HEK293 (cell line): ENCODE measurements around the gene TEX2.

ENCODE experiments used
- CTCF ChIA-PET: fragments of 350-600 bp; formaldehyde crosslinking; extraction: SDS; loops from one replicate; lab custom pipeline; 2021; ENCODE audit warnings: antibody characterized with exemption; lab: Yijun Ruan, JAX
- POLR2A ChIA-PET: fragments of 300-600 bp; formaldehyde crosslinking; extraction: SDS; loops from one replicate; lab custom pipeline; 2020; ENCODE audit warnings: antibody characterized with exemption, inconsistent platforms; lab: Yijun Ruan, JAX
- H3K27ac ChIP-seq: fragments of 200-500 bp; sonication (Bioruptor generic); 2 replicates; pipeline ENCODE4 v1.5.1; 2014; ENCODE audit warnings: low read depth, low read length, control low read depth, inconsistent platforms; ENCODE audit errors: extremely low read depth
- H3K36me3 ChIP-seq, 2 experiments: fragments of 200-500 bp in 1 of 2; sonication (Bioruptor generic) in 1 of 2; 1 replicate in 1 of 2; 2 replicates in 1 of 2; pipeline ENCODE4 v1.5.1; 2014 to 2017; ENCODE audit warnings: inconsistent platforms in 2 of 2, low read length in 2 of 2; ENCODE audit not compliant: control insufficient read depth in 2 of 2, insufficient read depth in 1 of 2
- H3K4me1 ChIP-seq: fragments of 200-500 bp; sonication (Bioruptor generic); 2 replicates; pipeline ENCODE4 v1.5.1; 2014; ENCODE audit warnings: mild to moderate bottlenecking, low read length, inconsistent platforms; ENCODE audit not compliant: control insufficient read depth, insufficient read depth
- H3K4me3 ChIP-seq: 2 replicates; pipeline ENCODE4 v1.5.1; 2011; ENCODE audit warnings: low read depth, mild to moderate bottlenecking, control low read depth, low read length, moderate library complexity
- H3K9me3 ChIP-seq: fragments of 200-500 bp; sonication (Bioruptor generic); 2 replicates; pipeline ENCODE4 v1.5.1; 2014; ENCODE audit warnings: low read depth, low read length, inconsistent platforms; ENCODE audit not compliant: control insufficient read depth, insufficient read depth
- IKZF3 ChIP-seq: fragments of 450-650 bp; IDR thresholded peaks from 2 replicates; pipeline ENCODE4 v1.5.0; 2018; ENCODE audit warnings: missing biosample characterization, mild to moderate bottlenecking, missing genetic modification characterization, moderate library complexity
- SETDB1 ChIP-seq: IDR thresholded peaks from one replicate; pipeline ENCODE4 v1.6.1; 2017; ENCODE audit warnings: mild to moderate bottlenecking, low read length, moderate library complexity, mixed read lengths; ENCODE audit not compliant: insufficient read length
- ZNF274 ChIP-seq, 2 experiments: fragments of 200-500 bp in 1 of 2; fragments of 450-650 bp in 1 of 2; sonication (Bioruptor generic) in 1 of 2; formaldehyde crosslinking in 1 of 2; IDR thresholded peaks; 2 replicates each; pipeline versions ENCODE4 v1.5.1 to v1.6.1; 2014 to 2016; ENCODE audit warnings: borderline replicate concordance in 1 of 2, inconsistent platforms in 1 of 2, low read length in 1 of 2, missing biosample characterization in 1 of 2, missing genetic modification characterization in 1 of 2
- ZNF394 ChIP-seq: fragments of 450-650 bp; formaldehyde crosslinking; IDR thresholded peaks from 2 replicates; pipeline ENCODE4 v1.5.1; 2016; ENCODE audit warnings: missing biosample characterization, missing genetic modification characterization, mild to moderate bottlenecking, moderate library complexity, borderline replicate concordance
- ZNF510 ChIP-seq: fragments of 450-650 bp; formaldehyde crosslinking; IDR thresholded peaks from 2 replicates; pipeline ENCODE4 v1.5.1; 2018; ENCODE audit warnings: mild to moderate bottlenecking, missing genetic modification characterization, missing biosample characterization; ENCODE audit not compliant: insufficient replicate concordance
- ZNF549 ChIP-seq: fragments of 450-650 bp; IDR thresholded peaks from 2 replicates; pipeline ENCODE4 v1.5.1; 2018; ENCODE audit warnings: missing biosample characterization, missing genetic modification characterization, mild to moderate bottlenecking, inconsistent platforms, moderate library complexity
- TF ChIP-seq, protein P1 (sequence below): fragments of 450-650 bp; formaldehyde crosslinking; IDR thresholded peaks from 2 replicates; pipeline ENCODE4 v1.5.1; 2017; ENCODE audit warnings: missing biosample characterization, missing genetic modification characterization
- TF ChIP-seq, protein P2 (sequence below): fragments of 450-650 bp; formaldehyde crosslinking; IDR thresholded peaks from 2 replicates; pipeline ENCODE4 v1.5.1; 2016; ENCODE audit warnings: missing biosample characterization, missing genetic modification characterization
- TF ChIP-seq, protein P3 (sequence below): fragments of 450-650 bp; formaldehyde crosslinking; IDR thresholded peaks from 2 replicates; pipeline ENCODE4 v1.5.1; 2017; ENCODE audit warnings: missing biosample characterization, missing genetic modification characterization
- TF ChIP-seq, protein P4 (sequence below): fragments of 450-650 bp; formaldehyde crosslinking; conservative IDR thresholded peaks from 2 replicates; pipeline ENCODE4 v1.5.1; 2016; ENCODE audit warnings: low read depth, missing biosample characterization, missing genetic modification characterization

Gene TEX2

DNA sequence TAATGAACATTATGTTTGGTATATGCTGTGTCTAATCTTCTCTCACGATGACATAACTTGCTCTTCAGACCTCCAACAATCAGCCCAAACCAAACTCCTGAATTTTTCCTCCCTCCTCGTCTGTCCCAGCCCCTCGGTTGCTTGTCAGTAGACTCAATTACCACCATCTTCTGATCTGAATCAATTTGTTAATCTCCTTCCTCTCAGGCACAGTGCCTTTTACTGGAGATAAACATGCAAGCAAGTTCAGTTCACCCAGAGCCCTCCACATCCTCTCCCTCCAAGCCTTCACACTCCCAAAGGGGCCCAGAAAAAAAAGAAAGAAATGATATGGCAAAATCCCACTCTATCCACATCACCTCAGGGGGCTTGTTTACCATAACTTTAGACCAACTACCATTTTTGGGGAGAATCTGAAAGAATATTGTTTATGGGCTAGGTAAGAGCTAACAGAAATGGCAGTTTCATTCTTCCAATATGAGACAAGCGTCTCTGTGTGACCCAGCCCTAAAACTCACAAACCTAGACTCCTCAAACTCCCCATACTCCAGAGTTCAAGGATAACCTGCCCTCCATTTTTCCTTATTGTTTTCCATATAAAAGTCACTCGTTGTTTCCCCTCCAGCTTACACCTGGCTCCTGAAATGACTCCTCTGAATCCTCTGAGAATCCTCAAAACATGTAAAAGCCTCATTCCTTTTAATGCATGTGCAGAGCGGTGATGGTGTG, 1.5 kb downstream of the TEX2 start:
- ChIA-PET POLR2A (interaction anchor here (1.2 to 2.9 kb wide), 3 partner anchors 16 to 116 kb away, joined by 4 to 19 read pairs (median 6); no protein-coding TSS in a partner anchor), CTCF (interaction anchor here (0.6 to 0.8 kb wide), 4 partner anchors 10 to 114 kb away, joined by 3 to 4 read pairs (median 3); no protein-coding TSS in a partner anchor)
- no peak overlapping the region for H3K27ac ChIP-seq

DNA sequence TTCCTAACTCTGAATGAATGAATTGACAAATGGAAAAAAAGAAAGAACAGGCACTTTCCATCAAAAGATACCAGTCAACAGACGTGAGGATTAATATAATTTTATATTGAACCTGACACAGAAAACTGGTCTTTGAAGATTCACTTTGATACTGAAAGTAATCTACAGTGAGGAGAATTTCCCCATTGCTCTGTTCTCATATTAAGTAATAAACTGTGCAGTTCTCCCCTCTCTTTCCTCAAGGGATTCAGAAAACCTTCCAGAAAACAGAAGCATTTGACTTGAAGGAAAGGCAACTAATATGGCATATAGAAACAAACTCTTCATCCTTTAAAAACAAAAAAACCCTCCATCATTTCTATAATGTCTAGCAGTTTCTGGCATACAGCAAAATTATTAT, 2.2 kb downstream of the TEX2 start:
- ChIA-PET POLR2A (no interaction called here), CTCF (no interaction called here)
- Histone ChIP-seq H3K9me3 (no peaks in the 10 kb centered on the region), H3K4me1 (peaks cover 21% of the 10 kb centered on the region), H3K36me3 (no peaks in the 10 kb centered on the region), H3K27ac (no peak overlapping the region), H3K4me3 (no peak overlapping the region)
- TF ChIP-seq ZNF394 = no peak
- no peak for TF ChIP-seq ZNF549 (tag by site-specific recombination)
- no peak for TF ChIP-seq ZNF274 (IDR thresholded peaks at IDR 0.05; ENCODE audit: low read length)
- no peak for TF ChIP-seq ZNF274 (tag by site-specific recombination; IDR thresholded peaks at IDR 0.05; ENCODE audit: borderline replicate concordance)
- no peak for TF ChIP-seq ZNF510 (tag by site-specific recombination)
- TF ChIP-seq, protein P1, sequence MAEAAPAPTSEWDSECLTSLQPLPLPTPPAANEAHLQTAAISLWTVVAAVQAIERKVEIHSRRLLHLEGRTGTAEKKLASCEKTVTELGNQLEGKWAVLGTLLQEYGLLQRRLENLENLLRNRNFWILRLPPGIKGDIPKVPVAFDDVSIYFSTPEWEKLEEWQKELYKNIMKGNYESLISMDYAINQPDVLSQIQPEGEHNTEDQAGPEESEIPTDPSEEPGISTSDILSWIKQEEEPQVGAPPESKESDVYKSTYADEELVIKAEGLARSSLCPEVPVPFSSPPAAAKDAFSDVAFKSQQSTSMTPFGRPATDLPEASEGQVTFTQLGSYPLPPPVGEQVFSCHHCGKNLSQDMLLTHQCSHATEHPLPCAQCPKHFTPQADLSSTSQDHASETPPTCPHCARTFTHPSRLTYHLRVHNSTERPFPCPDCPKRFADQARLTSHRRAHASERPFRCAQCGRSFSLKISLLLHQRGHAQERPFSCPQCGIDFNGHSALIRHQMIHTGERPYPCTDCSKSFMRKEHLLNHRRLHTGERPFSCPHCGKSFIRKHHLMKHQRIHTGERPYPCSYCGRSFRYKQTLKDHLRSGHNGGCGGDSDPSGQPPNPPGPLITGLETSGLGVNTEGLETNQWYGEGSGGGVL = no peak
- TF ChIP-seq, protein P2, sequence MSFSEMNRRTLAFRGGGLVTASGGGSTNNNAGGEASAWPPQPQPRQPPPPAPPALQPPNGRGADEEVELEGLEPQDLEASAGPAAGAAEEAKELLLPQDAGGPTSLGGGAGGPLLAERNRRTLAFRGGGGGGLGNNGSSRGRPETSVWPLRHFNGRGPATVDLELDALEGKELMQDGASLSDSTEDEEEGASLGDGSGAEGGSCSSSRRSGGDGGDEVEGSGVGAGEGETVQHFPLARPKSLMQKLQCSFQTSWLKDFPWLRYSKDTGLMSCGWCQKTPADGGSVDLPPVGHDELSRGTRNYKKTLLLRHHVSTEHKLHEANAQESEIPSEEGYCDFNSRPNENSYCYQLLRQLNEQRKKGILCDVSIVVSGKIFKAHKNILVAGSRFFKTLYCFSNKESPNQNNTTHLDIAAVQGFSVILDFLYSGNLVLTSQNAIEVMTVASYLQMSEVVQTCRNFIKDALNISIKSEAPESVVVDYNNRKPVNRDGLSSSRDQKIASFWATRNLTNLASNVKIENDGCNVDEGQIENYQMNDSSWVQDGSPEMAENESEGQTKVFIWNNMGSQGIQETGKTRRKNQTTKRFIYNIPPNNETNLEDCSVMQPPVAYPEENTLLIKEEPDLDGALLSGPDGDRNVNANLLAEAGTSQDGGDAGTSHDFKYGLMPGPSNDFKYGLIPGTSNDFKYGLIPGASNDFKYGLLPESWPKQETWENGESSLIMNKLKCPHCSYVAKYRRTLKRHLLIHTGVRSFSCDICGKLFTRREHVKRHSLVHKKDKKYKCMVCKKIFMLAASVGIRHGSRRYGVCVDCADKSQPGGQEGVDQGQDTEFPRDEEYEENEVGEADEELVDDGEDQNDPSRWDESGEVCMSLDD (tag by site-specific recombination) = no peak
- TF ChIP-seq SETDB1 = no peak
- no peak for TF ChIP-seq IKZF3 (tag by site-specific recombination)

More for the DNA sequence above, 1.5 kb downstream of the TEX2 start:
- peak overlapping the region; percentile 85 for H3K4me3 ChIP-seq
- no peaks in the 10 kb centered on the region for H3K36me3 ChIP-seq
- H3K4me1 ChIP-seq = peaks cover 21% of the 10 kb centered on the region
- no peaks in the 10 kb centered on the region for H3K9me3 ChIP-seq
- TF ChIP-seq, protein P3, sequence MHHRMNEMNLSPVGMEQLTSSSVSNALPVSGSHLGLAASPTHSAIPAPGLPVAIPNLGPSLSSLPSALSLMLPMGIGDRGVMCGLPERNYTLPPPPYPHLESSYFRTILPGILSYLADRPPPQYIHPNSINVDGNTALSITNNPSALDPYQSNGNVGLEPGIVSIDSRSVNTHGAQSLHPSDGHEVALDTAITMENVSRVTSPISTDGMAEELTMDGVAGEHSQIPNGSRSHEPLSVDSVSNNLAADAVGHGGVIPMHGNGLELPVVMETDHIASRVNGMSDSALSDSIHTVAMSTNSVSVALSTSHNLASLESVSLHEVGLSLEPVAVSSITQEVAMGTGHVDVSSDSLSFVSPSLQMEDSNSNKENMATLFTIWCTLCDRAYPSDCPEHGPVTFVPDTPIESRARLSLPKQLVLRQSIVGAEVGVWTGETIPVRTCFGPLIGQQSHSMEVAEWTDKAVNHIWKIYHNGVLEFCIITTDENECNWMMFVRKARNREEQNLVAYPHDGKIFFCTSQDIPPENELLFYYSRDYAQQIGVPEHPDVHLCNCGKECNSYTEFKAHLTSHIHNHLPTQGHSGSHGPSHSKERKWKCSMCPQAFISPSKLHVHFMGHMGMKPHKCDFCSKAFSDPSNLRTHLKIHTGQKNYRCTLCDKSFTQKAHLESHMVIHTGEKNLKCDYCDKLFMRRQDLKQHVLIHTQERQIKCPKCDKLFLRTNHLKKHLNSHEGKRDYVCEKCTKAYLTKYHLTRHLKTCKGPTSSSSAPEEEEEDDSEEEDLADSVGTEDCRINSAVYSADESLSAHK (tag by site-specific recombination) = peak; percentile 64; the same call in 1 of the 2 replicates
- TF ChIP-seq, protein P4, sequence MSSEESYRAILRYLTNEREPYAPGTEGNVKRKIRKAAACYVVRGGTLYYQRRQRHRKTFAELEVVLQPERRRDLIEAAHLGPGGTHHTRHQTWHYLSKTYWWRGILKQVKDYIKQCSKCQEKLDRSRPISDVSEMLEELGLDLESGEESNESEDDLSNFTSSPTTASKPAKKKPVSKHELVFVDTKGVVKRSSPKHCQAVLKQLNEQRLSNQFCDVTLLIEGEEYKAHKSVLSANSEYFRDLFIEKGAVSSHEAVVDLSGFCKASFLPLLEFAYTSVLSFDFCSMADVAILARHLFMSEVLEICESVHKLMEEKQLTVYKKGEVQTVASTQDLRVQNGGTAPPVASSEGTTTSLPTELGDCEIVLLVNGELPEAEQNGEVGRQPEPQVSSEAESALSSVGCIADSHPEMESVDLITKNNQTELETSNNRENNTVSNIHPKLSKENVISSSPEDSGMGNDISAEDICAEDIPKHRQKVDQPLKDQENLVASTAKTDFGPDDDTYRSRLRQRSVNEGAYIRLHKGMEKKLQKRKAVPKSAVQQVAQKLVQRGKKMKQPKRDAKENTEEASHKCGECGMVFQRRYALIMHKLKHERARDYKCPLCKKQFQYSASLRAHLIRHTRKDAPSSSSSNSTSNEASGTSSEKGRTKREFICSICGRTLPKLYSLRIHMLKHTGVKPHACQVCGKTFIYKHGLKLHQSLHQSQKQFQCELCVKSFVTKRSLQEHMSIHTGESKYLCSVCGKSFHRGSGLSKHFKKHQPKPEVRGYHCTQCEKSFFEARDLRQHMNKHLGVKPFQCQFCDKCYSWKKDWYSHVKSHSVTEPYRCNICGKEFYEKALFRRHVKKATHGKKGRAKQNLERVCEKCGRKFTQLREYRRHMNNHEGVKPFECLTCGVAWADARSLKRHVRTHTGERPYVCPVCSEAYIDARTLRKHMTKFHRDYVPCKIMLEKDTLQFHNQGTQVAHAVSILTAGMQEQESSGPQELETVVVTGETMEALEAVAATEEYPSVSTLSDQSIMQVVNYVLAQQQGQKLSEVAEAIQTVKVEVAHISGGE (tag by site-specific recombination) = no peak
